Keratinocyte (primary cell): Measurements from ENCODE around the gene EDC3.

Experiments used
- CTCF ChIP-seq, 3 experiments: IDR thresholded peaks in 1 of 3; conservative IDR thresholded peaks in 1 of 3; optimal IDR thresholded peaks in 1 of 3; 2 replicates in 2 of 3; 3 replicates in 1 of 3; pipeline versions ENCODE3 to v1.5.1; 2011; ENCODE audit warnings: low read length in 3 of 3, mild to moderate bottlenecking in 3 of 3, moderate library complexity in 2 of 3, control low read depth in 1 of 3, inconsistent platforms in 1 of 3; ENCODE audit not compliant: insufficient read depth in 2 of 3; ENCODE audit errors: extremely low read depth in 1 of 3
- EZH2 ChIP-seq: IDR thresholded peaks from one replicate; pipeline ENCODE4 v1.6.1; 2012; ENCODE audit warnings: inconsistent platforms, mild to moderate bottlenecking, low read length, moderate library complexity

- TF ChIP-seq CTCF (optimal IDR thresholded peaks at IDR 0.05 in 1 of 3, IDR thresholded peaks at IDR 0.05 in 1 of 3, conservative IDR thresholded peaks at IDR 0.05 in 1 of 3; ENCODE audit: extremely low read depth in 1 of 3, insufficient read depth in 2 of 3, low read length in 3 of 3) = no peak
- TF ChIP-seq EZH2 = no peak
Observed at GRCh38 chr15:74609938-74610301, 85.9 kb downstream of the EDC3 start.
